DND-41 (cell line): ENCODE results near the gene ADH4.

ENCODE experiments used
- ATAC-seq: fragments of 200-7000 bp; cut with Tn5 transposase; 3 replicates; pipeline ENCODE4 v1.9.1; 2021; ENCODE audit warnings: low read depth; ENCODE audit not compliant: insufficient read depth
- DNase-seq: peaks from one replicate; pipeline ENCODE4 v3.0.0-alpha.2; 2020
- H2AFZ ChIP-seq: 2 replicates; pipeline ENCODE4 v1.6.0; 2012; ENCODE audit warnings: low read depth, low read length
- H3K27ac ChIP-seq: 2 replicates; pipeline ENCODE4 v1.5.1; 2012; ENCODE audit warnings: low read length, inconsistent platforms
- H3K27me3 ChIP-seq: fragments of 200-600 bp; sonication (generic); 2 replicates; pipeline ENCODE4 v1.6.0; 2012; ENCODE audit warnings: low read length, mild to moderate bottlenecking, inconsistent platforms; ENCODE audit not compliant: insufficient read depth, poor library complexity
- H3K36me3 ChIP-seq: 2 replicates; pipeline ENCODE4 v1.5.1; 2012; ENCODE audit warnings: low read length, inconsistent platforms; ENCODE audit not compliant: insufficient read depth
- H3K4me1 ChIP-seq: 2 replicates; pipeline ENCODE4 v1.5.1; 2012; ENCODE audit warnings: mild to moderate bottlenecking, low read length; ENCODE audit not compliant: insufficient read depth
- H3K4me2 ChIP-seq: 2 replicates; pipeline ENCODE4 v1.6.0; 2012; ENCODE audit warnings: mild to moderate bottlenecking, moderate library complexity, low read length, inconsistent platforms; ENCODE audit not compliant: insufficient read depth
- H3K4me3 ChIP-seq, 2 experiments: fragments of 200-600 bp in 1 of 2; shearing (Covaris generic) in 1 of 2; 2 replicates each; pipeline ENCODE4 v1.5.1; 2012 to 2016; ENCODE audit warnings: inconsistent platforms in 2 of 2, low read length in 2 of 2, mild to moderate bottlenecking in 2 of 2, low read depth in 1 of 2, moderate library complexity in 1 of 2
- H3K79me2 ChIP-seq: 2 replicates; pipeline ENCODE4 v1.6.0; 2012; ENCODE audit warnings: low read length, inconsistent platforms; ENCODE audit not compliant: insufficient read depth
- H3K9ac ChIP-seq: 2 replicates; pipeline ENCODE4 v1.6.0; 2012; ENCODE audit warnings: low read depth, mild to moderate bottlenecking, inconsistent platforms, low read length, moderate library complexity
- H3K9me3 ChIP-seq: 2 replicates; pipeline ENCODE4 v1.5.1; 2012; ENCODE audit warnings: low read length, moderate library complexity, mild to moderate bottlenecking, inconsistent platforms; ENCODE audit not compliant: insufficient read depth, severe bottlenecking
- H4K20me1 ChIP-seq: 2 replicates; pipeline ENCODE4 v1.6.0; 2012; ENCODE audit warnings: low read length; ENCODE audit not compliant: insufficient read depth
- EZH2 ChIP-seq: IDR thresholded peaks from 3 replicates; pipeline ENCODE4 v1.6.1; 2012; ENCODE audit warnings: borderline replicate concordance, low read depth, mild to moderate bottlenecking, moderate library complexity, low read length, inconsistent platforms; ENCODE audit not compliant: severe bottlenecking
- TF ChIP-seq, protein P1 (sequence below): IDR thresholded peaks from 2 replicates; pipeline ENCODE4 v1.5.1; 2012; ENCODE audit warnings: borderline replicate concordance, low read length, moderate library complexity, mild to moderate bottlenecking; ENCODE audit not compliant: poor library complexity, severe bottlenecking; ENCODE audit errors: extremely low read depth

The ADH4 gene

DNA sequence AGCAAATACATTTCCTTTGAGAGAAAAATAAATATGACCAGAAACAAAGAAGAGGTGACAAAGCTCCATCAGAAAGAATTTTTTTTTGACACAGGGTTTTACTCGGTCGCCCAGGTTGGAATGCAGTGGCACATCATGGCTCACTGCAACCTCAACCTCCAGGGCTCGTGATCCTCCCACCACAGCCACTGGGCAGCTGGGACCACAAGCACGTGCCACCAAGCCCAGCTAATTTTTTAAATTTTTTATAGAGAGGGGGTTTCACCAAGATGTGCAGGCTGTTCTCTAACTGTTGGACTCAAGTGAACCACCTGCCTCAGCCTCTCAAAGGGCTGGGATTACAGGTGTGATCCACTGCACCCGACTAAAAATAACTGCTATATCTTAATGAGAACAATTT lies 65.8 kb downstream of the ADH4 start:
- Histone ChIP-seq H2AFZ (no peak overlapping the region), H3K4me3 (no peak overlapping the region), H3K9me3 (no peaks in the 10 kb centered on the region), H3K4me1 (no peaks in the 10 kb centered on the region), H3K9ac (no peak overlapping the region), H3K36me3 (peaks cover 97% of the 10 kb centered on the region), H3K79me2 (peaks cover 16% of the 10 kb centered on the region), H4K20me1 (no peaks in the 10 kb centered on the region; the same call in 1 of the 2 replicates), H3K27me3 (no peaks in the 10 kb centered on the region), H3K4me2 (no peak overlapping the region), H3K27ac (no peak overlapping the region)
- TF ChIP-seq, protein P1, sequence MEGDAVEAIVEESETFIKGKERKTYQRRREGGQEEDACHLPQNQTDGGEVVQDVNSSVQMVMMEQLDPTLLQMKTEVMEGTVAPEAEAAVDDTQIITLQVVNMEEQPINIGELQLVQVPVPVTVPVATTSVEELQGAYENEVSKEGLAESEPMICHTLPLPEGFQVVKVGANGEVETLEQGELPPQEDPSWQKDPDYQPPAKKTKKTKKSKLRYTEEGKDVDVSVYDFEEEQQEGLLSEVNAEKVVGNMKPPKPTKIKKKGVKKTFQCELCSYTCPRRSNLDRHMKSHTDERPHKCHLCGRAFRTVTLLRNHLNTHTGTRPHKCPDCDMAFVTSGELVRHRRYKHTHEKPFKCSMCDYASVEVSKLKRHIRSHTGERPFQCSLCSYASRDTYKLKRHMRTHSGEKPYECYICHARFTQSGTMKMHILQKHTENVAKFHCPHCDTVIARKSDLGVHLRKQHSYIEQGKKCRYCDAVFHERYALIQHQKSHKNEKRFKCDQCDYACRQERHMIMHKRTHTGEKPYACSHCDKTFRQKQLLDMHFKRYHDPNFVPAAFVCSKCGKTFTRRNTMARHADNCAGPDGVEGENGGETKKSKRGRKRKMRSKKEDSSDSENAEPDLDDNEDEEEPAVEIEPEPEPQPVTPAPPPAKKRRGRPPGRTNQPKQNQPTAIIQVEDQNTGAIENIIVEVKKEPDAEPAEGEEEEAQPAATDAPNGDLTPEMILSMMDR = no peak
- no peak for TF ChIP-seq EZH2
- no peak for ATAC-seq
- DNase-seq = no peak

DNA sequence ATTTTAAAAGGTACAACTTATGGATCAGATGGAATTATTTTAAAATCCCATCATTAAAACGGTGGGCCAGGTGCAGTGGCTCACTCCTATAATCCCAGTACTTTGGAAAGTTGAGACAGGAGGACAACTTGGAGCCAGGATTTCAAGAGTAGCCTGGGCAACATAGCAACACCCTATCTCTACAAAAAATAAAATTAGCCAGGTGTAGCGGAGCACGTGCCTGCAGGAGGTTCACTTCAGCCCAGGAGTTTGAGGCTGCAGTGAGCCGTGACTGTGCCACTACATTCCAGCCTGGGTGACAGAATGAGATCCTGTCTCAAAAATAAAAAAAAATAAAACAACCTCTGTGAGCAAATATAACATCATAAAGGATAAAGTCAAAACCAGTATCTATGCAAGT lies 66.9 kb downstream of the ADH4 start:
- ATAC-seq = no peak

DNA sequence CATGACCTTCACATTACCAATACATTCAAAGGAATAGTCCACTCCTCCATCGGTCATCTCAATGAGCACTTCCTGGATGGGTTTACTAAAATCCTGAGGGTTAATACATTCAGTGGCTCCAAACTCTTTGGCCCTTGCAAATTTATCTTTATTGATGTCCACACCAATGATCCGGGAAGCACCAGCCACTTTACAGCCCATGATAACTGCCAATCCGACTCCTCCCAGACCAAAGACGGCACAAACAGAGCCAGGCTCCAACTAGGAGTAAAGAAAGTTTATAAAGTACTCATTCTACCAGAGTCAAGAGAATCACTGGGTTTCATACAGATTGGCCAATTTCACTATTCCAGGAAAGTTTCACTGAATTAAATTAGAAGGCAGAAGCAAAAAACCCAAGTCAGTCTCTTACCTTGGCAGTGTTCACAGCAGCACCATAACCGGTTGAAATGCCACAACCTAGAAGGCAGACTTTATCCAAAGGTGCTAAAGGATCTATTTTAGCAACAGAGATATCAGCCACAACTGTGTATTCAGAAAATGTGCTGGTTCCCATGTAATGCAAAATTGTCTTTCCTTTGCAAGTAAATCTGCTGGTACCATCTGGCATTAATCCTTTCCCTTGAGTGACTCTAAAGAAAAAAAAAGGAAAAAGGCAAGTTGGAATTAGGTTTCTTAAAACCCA lies 67.7 kb downstream of the ADH4 start:
- no peak overlapping the region for H3K4me3 ChIP-seq
- H3K9me3 ChIP-seq = no peaks in the 10 kb centered on the region
- H3K27me3 ChIP-seq = no peaks in the 10 kb centered on the region
- no peak overlapping the region for H3K27ac ChIP-seq
- DNase-seq (no peak), ATAC-seq (no peak)
- peaks cover 8% of the 10 kb centered on the region; the same call in 1 of the 2 replicates for H3K79me2 ChIP-seq
- no peak overlapping the region for H2AFZ ChIP-seq
- no peaks in the 10 kb centered on the region; the same call in 1 of the 2 replicates for H4K20me1 ChIP-seq
- TF ChIP-seq, protein P1 = no peak
- TF ChIP-seq EZH2 = no peak
- H3K4me1 ChIP-seq = no peaks in the 10 kb centered on the region
- peaks cover 96% of the 10 kb centered on the region for H3K36me3 ChIP-seq
- H3K9ac ChIP-seq = no peak overlapping the region
- H3K4me2 ChIP-seq = no peak overlapping the region

More for the DNA sequence above, 66.9 kb downstream of the ADH4 start:
- TF ChIP-seq EZH2 = no peak
- TF ChIP-seq, protein P1 = no peak
- Histone ChIP-seq H3K4me3 (no peak overlapping the region), H3K79me2 (peaks cover 8% of the 10 kb centered on the region; the same call in 1 of the 2 replicates), H3K36me3 (peaks cover 96% of the 10 kb centered on the region), H2AFZ (no peak overlapping the region), H3K27me3 (no peaks in the 10 kb centered on the region), H3K9me3 (no peaks in the 10 kb centered on the region), H3K4me1 (no peaks in the 10 kb centered on the region), H3K9ac (no peak overlapping the region), H3K4me2 (no peak overlapping the region), H4K20me1 (no peaks in the 10 kb centered on the region; the same call in 1 of the 2 replicates), H3K27ac (no peak overlapping the region)
- no peak for DNase-seq
